ENCODE data around the gene MAGI1. TPM values are rescaled to one million over a fixed set of nuclear protein-coding genes. Genes with fewer than 3 reads are reported as not detected.

Gene MAGI1
- total RNA-seq, 1 experiment from 2014 or later: 38.6 TPM

DNA sequence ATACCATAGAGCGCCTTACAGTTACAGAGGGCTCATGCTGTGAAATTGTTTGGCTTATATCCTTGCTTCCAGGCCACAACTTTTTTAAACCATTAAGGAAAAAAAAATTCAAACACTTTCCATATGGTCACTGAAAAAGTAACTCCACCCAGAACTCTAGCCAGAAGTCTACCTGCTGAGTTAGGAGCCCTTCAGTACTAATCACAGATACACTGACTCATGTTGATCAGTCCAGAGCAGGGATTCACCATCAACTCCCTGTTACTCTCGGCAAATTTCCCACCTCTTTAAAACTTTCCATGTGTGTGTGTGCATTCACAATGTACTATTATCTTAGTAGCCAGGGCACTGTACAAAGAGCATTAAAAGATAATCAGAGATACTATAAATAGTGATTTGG is 372.8 kb downstream of the MAGI1 start:
- POLR2A ChIA-PET: no interaction called here
- H4K20me1 ChIP-seq (ENCODE audit: insufficient read depth): no peaks in the 10 kb centered on the region
- BruUV-seq (replicated peaks): no TSS peak
- no peaks in the 10 kb centered on the region for H3K9me2 ChIP-seq (ENCODE audit: insufficient read depth)
- no peaks in the 10 kb centered on the region for H3K79me2 ChIP-seq (ENCODE audit: insufficient read depth, low read length)
- ATAC-seq (no peak), DNase-seq (ENCODE audit: low read depth, low spot score) (no peak)
- no peak overlapping the region for H2AFZ ChIP-seq (ENCODE audit: low read depth, low read length, poor library complexity, severe bottlenecking)
- H3K9ac ChIP-seq (ENCODE audit: low read length): no peak overlapping the region
- H3K36me3 ChIP-seq (ENCODE audit: control insufficient read depth in 1 of 2, insufficient read depth in 2 of 2, low read length in 2 of 2): no peaks in the 10 kb centered on the region
- no peaks in the 10 kb centered on the region for H3K9me3 ChIP-seq (ENCODE audit: control insufficient read depth in 1 of 2, insufficient read depth in 1 of 2, low read depth in 1 of 2, low read length in 2 of 2)
- TF ChIP-seq ZFX (IDR thresholded peaks at IDR 0.05) (no peak), TCF7L2 (IDR thresholded peaks at IDR 0.05; ENCODE audit: borderline replicate concordance, extremely low read depth, insufficient read depth, insufficient read length) (no peak), EGR1 (IDR thresholded peaks at IDR 0.05; ENCODE audit: low read depth) (no peak), SP1 (IDR thresholded peaks at IDR 0.05; ENCODE audit: low read depth) (no peak), EZH2phosphoT487 (IDR thresholded peaks at IDR 0.05; ENCODE audit: borderline replicate concordance) (no peak), ZNF274 (IDR thresholded peaks at IDR 0.05; ENCODE audit: low read depth, low read length) (no peak), POLR2AphosphoS5 (IDR thresholded peaks at IDR 0.05; ENCODE audit: low read depth, low read length) (no peak), YY1 (IDR thresholded peaks at IDR 0.05; ENCODE audit: extremely low read depth, insufficient replicate concordance, low read depth, low read length) (no peak), POLR2A (IDR thresholded peaks at IDR 0.05; ENCODE audit: borderline replicate concordance, extremely low read depth, insufficient read depth, insufficient read length) (no peak), ELF1 (IDR thresholded peaks at IDR 0.05; ENCODE audit: borderline replicate concordance, low read depth) (no peak)
- TF ChIP-seq, protein P1, sequence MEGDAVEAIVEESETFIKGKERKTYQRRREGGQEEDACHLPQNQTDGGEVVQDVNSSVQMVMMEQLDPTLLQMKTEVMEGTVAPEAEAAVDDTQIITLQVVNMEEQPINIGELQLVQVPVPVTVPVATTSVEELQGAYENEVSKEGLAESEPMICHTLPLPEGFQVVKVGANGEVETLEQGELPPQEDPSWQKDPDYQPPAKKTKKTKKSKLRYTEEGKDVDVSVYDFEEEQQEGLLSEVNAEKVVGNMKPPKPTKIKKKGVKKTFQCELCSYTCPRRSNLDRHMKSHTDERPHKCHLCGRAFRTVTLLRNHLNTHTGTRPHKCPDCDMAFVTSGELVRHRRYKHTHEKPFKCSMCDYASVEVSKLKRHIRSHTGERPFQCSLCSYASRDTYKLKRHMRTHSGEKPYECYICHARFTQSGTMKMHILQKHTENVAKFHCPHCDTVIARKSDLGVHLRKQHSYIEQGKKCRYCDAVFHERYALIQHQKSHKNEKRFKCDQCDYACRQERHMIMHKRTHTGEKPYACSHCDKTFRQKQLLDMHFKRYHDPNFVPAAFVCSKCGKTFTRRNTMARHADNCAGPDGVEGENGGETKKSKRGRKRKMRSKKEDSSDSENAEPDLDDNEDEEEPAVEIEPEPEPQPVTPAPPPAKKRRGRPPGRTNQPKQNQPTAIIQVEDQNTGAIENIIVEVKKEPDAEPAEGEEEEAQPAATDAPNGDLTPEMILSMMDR (IDR thresholded peaks at IDR 0.05 in 2 of 3, conservative IDR thresholded peaks at IDR 0.05 in 1 of 3; ENCODE audit: borderline replicate concordance in 1 of 3, insufficient read depth in 1 of 3, low read depth in 2 of 3, low read length in 2 of 3): no peak
- TF ChIP-seq, protein P2, sequence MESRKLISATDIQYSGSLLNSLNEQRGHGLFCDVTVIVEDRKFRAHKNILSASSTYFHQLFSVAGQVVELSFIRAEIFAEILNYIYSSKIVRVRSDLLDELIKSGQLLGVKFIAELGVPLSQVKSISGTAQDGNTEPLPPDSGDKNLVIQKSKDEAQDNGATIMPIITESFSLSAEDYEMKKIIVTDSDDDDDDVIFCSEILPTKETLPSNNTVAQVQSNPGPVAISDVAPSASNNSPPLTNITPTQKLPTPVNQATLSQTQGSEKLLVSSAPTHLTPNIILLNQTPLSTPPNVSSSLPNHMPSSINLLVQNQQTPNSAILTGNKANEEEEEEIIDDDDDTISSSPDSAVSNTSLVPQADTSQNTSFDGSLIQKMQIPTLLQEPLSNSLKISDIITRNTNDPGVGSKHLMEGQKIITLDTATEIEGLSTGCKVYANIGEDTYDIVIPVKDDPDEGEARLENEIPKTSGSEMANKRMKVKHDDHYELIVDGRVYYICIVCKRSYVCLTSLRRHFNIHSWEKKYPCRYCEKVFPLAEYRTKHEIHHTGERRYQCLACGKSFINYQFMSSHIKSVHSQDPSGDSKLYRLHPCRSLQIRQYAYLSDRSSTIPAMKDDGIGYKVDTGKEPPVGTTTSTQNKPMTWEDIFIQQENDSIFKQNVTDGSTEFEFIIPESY (IDR thresholded peaks at IDR 0.05; ENCODE audit: extremely low read depth, insufficient replicate concordance, low read length): no peak
- H3K4me3 ChIP-seq (replicated peaks in 1 of 2; ENCODE audit: low read depth in 1 of 2, low read length in 2 of 2): no peak overlapping the region
- CTCF ChIA-PET: no interaction called here
- no peaks in the 10 kb centered on the region for H3K27me3 ChIP-seq (ENCODE audit: insufficient read depth, low read length)
- no peak overlapping the region for H3K27ac ChIP-seq (ENCODE audit: low read depth, low read length)
- RAD21 ChIA-PET (ENCODE audit: low non-redundant PET in 1 of 2, low total read pairs in 2 of 2, uncharacterized antibody in 2 of 2, unreplicated experiment in 2 of 2): no interaction called here
- intact Hi-C loops (cut with micrococcal nuclease): no loop called here
- H3K4me2 ChIP-seq (ENCODE audit: low read length): no peak overlapping the region
- no peaks in the 10 kb centered on the region for H3K4me1 ChIP-seq (ENCODE audit: control insufficient read depth in 1 of 2, insufficient read depth in 2 of 2, low read length in 2 of 2)
